ENCODE data around the gene ZBTB7C.

The ZBTB7C gene

GRCh38 chr18:48186131-48186766 lies 222.9 kb downstream of the ZBTB7C start:
- Histone ChIP-seq H3K27ac (ENCODE audit: low read depth, low read length) (no peak overlapping the region), H3K4me1 (ENCODE audit: control insufficient read depth in 1 of 2, insufficient read depth in 2 of 2, low read length in 2 of 2) (no peaks in the 10 kb centered on the region), H3K9me3 (ENCODE audit: control insufficient read depth in 1 of 2, low read length in 2 of 2) (no peaks in the 10 kb centered on the region), H3K27me3 (ENCODE audit: control insufficient read depth in 1 of 2, insufficient read depth in 2 of 2, low read length in 2 of 2) (no peaks in the 10 kb centered on the region), H3K4me3 (ENCODE audit: low read depth in 1 of 2, low read length in 2 of 2) (no peak overlapping the region), H3K9ac (ENCODE audit: low read depth in 1 of 2, low read length in 2 of 2) (no peak overlapping the region), H3K36me3 (ENCODE audit: control insufficient read depth in 1 of 2, insufficient read depth in 2 of 2, low read length in 2 of 2) (no peaks in the 10 kb centered on the region)

GRCh38 chr18:48184118-48184517 lies 225.1 kb downstream of the ZBTB7C start:
- no peaks in the 10 kb centered on the region for H3K36me3 ChIP-seq (ENCODE audit: control insufficient read depth in 1 of 2, insufficient read depth in 2 of 2, low read length in 2 of 2)
- no peak overlapping the region for H3K4me3 ChIP-seq (ENCODE audit: low read depth in 1 of 2, low read length in 2 of 2)
- H3K27me3 ChIP-seq (ENCODE audit: control insufficient read depth in 1 of 2, insufficient read depth in 2 of 2, low read length in 2 of 2): no peaks in the 10 kb centered on the region
- no peaks in the 10 kb centered on the region for H3K4me1 ChIP-seq (ENCODE audit: control insufficient read depth in 1 of 2, insufficient read depth in 2 of 2, low read length in 2 of 2)
- H3K9ac ChIP-seq (ENCODE audit: low read depth in 1 of 2, low read length in 2 of 2): no peak overlapping the region
- H3K9me3 ChIP-seq (ENCODE audit: control insufficient read depth in 1 of 2, low read length in 2 of 2): no peaks in the 10 kb centered on the region
- H3K27ac ChIP-seq (ENCODE audit: low read depth, low read length): no peak overlapping the region

- Histone ChIP-seq H3K4me3 (ENCODE audit: low read depth in 1 of 2, low read length in 2 of 2) (no peak overlapping the region), H3K36me3 (ENCODE audit: control insufficient read depth in 1 of 2, insufficient read depth in 2 of 2, low read length in 2 of 2) (no peaks in the 10 kb centered on the region), H3K9me3 (ENCODE audit: control insufficient read depth in 1 of 2, low read length in 2 of 2) (no peaks in the 10 kb centered on the region), H3K27me3 (ENCODE audit: control insufficient read depth in 1 of 2, insufficient read depth in 2 of 2, low read length in 2 of 2) (no peaks in the 10 kb centered on the region), H3K4me1 (ENCODE audit: control insufficient read depth in 1 of 2, insufficient read depth in 2 of 2, low read length in 2 of 2) (no peaks in the 10 kb centered on the region), H3K27ac (ENCODE audit: low read depth, low read length) (no peak overlapping the region), H3K9ac (ENCODE audit: low read depth in 1 of 2, low read length in 2 of 2) (no peak overlapping the region)
Observed at GRCh38 chr18:48183613-48184012, 225.6 kb downstream of the ZBTB7C start.

GRCh38 chr18:48182779-48183178 lies 226.4 kb downstream of the ZBTB7C start:
- Histone ChIP-seq H3K4me1 (ENCODE audit: control insufficient read depth in 1 of 2, insufficient read depth in 2 of 2, low read length in 2 of 2) (no peaks in the 10 kb centered on the region), H3K36me3 (ENCODE audit: control insufficient read depth in 1 of 2, insufficient read depth in 2 of 2, low read length in 2 of 2) (no peaks in the 10 kb centered on the region), H3K27me3 (ENCODE audit: control insufficient read depth in 1 of 2, insufficient read depth in 2 of 2, low read length in 2 of 2) (no peaks in the 10 kb centered on the region), H3K4me3 (ENCODE audit: low read depth in 1 of 2, low read length in 2 of 2) (no peak overlapping the region), H3K27ac (ENCODE audit: low read depth, low read length) (no peak overlapping the region), H3K9me3 (ENCODE audit: control insufficient read depth in 1 of 2, low read length in 2 of 2) (no peaks in the 10 kb centered on the region), H3K9ac (ENCODE audit: low read depth in 1 of 2, low read length in 2 of 2) (no peak overlapping the region)

GRCh38 chr18:48181857-48182256 lies 227.3 kb downstream of the ZBTB7C start:
- Histone ChIP-seq H3K27me3 (ENCODE audit: control insufficient read depth in 1 of 2, insufficient read depth in 2 of 2, low read length in 2 of 2) (no peaks in the 10 kb centered on the region), H3K36me3 (ENCODE audit: control insufficient read depth in 1 of 2, insufficient read depth in 2 of 2, low read length in 2 of 2) (no peaks in the 10 kb centered on the region), H3K27ac (ENCODE audit: low read depth, low read length) (no peak overlapping the region), H3K9me3 (ENCODE audit: control insufficient read depth in 1 of 2, low read length in 2 of 2) (no peaks in the 10 kb centered on the region), H3K4me3 (ENCODE audit: low read depth in 1 of 2, low read length in 2 of 2) (no peak overlapping the region), H3K4me1 (ENCODE audit: control insufficient read depth in 1 of 2, insufficient read depth in 2 of 2, low read length in 2 of 2) (no peaks in the 10 kb centered on the region), H3K9ac (ENCODE audit: low read depth in 1 of 2, low read length in 2 of 2) (no peak overlapping the region)

DNA sequence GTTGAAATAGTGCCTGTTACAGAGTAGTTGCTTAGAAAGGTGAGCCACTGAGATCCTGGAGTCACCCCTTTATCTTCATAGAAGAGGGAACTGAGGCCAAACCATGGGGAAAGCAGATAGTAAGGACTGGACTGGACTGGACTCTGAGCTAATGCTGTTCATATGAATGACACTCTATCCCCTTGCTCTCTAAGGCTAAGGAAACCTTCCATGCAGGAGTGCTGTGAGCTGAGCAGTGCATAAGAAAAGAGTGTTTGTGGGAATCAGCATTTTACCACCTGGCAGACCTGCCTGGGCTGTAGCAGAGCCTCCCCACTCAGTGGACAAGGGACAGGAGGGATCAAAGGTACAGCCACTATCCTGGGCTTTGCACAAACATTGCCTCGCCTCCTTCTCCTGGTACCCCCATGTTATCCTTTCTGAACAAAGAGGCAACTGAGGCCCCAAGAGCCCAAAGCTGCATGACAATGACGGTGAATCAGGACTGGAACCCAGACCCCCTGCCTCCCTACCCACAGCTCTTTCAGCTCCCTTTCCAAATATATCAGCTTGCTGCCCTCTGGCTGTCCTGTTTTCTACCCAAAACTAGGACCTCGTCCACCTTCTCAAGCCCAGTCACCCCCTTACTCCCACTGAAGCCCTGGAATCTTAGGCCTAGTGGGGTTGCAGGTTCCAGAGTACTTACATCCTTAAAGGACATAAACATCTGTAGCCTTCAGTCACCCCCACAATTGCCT lies 227.9 kb downstream of the ZBTB7C start:
- no peak overlapping the region for H3K9ac ChIP-seq (ENCODE audit: low read depth in 1 of 2, low read length in 2 of 2)

DNA sequence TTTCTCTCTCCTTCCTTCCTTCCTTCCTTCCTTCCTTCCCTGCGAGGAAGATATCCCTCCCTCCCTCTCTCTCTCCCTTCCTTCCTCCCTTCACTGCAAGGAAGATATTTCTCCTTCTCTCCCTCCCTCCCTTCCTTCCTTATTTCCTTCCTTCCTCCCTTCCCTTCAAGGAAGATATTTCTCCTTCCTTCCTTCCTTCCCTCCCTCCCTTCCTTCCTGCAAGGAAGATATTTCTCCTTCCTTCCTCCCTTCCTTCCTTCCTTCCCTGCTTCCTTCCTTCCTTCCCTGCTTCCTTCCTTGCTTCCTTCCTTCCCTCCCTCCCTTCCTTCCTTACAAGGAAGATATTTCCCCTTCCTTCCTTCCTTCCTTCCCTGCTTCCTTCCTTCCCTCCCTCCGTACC lies 229.5 kb downstream of the ZBTB7C start:
- no peaks in the 10 kb centered on the region for H3K9me3 ChIP-seq (ENCODE audit: control insufficient read depth in 1 of 2, low read length in 2 of 2)
- H3K36me3 ChIP-seq (ENCODE audit: control insufficient read depth in 1 of 2, insufficient read depth in 2 of 2, low read length in 2 of 2): no peaks in the 10 kb centered on the region
- no peaks in the 10 kb centered on the region for H3K4me1 ChIP-seq (ENCODE audit: control insufficient read depth in 1 of 2, insufficient read depth in 2 of 2, low read length in 2 of 2)

More for the DNA sequence above, 227.9 kb downstream of the ZBTB7C start:
- Histone ChIP-seq H3K36me3 (ENCODE audit: control insufficient read depth in 1 of 2, insufficient read depth in 2 of 2, low read length in 2 of 2) (no peaks in the 10 kb centered on the region), H3K4me1 (ENCODE audit: control insufficient read depth in 1 of 2, insufficient read depth in 2 of 2, low read length in 2 of 2) (no peaks in the 10 kb centered on the region), H3K9me3 (ENCODE audit: control insufficient read depth in 1 of 2, low read length in 2 of 2) (no peaks in the 10 kb centered on the region), H3K4me3 (ENCODE audit: low read depth in 1 of 2, low read length in 2 of 2) (no peak overlapping the region), H3K27ac (ENCODE audit: low read depth, low read length) (no peak overlapping the region), H3K27me3 (ENCODE audit: control insufficient read depth in 1 of 2, insufficient read depth in 2 of 2, low read length in 2 of 2) (no peaks in the 10 kb centered on the region)

GRCh38 chr18:48179001-48179400 lies 230.2 kb downstream of the ZBTB7C start:
- no peak overlapping the region for H3K27ac ChIP-seq (ENCODE audit: low read depth, low read length)
- H3K27me3 ChIP-seq (ENCODE audit: control insufficient read depth in 1 of 2, insufficient read depth in 2 of 2, low read length in 2 of 2): no peaks in the 10 kb centered on the region
- H3K36me3 ChIP-seq (ENCODE audit: control insufficient read depth in 1 of 2, insufficient read depth in 2 of 2, low read length in 2 of 2): no peaks in the 10 kb centered on the region
- H3K4me3 ChIP-seq (ENCODE audit: low read depth in 1 of 2, low read length in 2 of 2): no peak overlapping the region
- no peaks in the 10 kb centered on the region for H3K4me1 ChIP-seq (ENCODE audit: control insufficient read depth in 1 of 2, insufficient read depth in 2 of 2, low read length in 2 of 2)
- H3K9ac ChIP-seq (ENCODE audit: low read depth in 1 of 2, low read length in 2 of 2): no peak overlapping the region
- H3K9me3 ChIP-seq (ENCODE audit: control insufficient read depth in 1 of 2, low read length in 2 of 2): no peaks in the 10 kb centered on the region

More for the DNA sequence above, 229.5 kb downstream of the ZBTB7C start:
- H3K27ac ChIP-seq (ENCODE audit: low read depth, low read length): no peak overlapping the region
- no peak overlapping the region for H3K9ac ChIP-seq (ENCODE audit: low read depth in 1 of 2, low read length in 2 of 2)
- H3K27me3 ChIP-seq (ENCODE audit: control insufficient read depth in 1 of 2, insufficient read depth in 2 of 2, low read length in 2 of 2): no peaks in the 10 kb centered on the region
- no peak overlapping the region for H3K4me3 ChIP-seq (ENCODE audit: low read depth in 1 of 2, low read length in 2 of 2)

- no peaks in the 10 kb centered on the region for H3K9me3 ChIP-seq (ENCODE audit: control insufficient read depth in 1 of 2, low read length in 2 of 2)
Observed at GRCh38 chr18:48176909-48177308, 232.3 kb downstream of the ZBTB7C start.

DNA sequence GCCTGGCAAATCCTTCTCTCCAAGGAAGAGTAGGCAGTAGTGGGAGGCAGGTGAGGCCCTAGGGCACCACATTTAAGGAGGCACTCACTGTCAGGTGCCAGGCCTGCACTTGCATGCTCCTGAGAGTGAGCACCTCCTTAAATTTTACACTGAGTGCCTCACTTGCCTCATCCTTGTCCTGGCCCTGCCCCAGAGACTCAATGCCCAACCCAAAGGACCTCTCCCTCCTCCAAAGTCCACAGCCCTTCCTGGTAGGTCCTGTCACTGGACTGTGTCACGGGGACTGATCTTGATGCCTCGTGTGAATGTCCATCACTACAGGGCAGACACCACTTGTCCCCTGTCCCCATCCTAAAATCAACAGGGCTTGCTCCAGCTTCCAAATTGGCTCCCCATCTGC lies 235.6 kb downstream of the ZBTB7C start:
- H3K9ac ChIP-seq (ENCODE audit: low read depth in 1 of 2, low read length in 2 of 2): no peak overlapping the region
- H3K27me3 ChIP-seq (ENCODE audit: control insufficient read depth in 1 of 2, insufficient read depth in 2 of 2, low read length in 2 of 2): no peaks in the 10 kb centered on the region
- no peak overlapping the region for H3K4me3 ChIP-seq (ENCODE audit: low read depth in 1 of 2, low read length in 2 of 2)
- H3K9me3 ChIP-seq (ENCODE audit: control insufficient read depth in 1 of 2, low read length in 2 of 2): no peaks in the 10 kb centered on the region
- H3K36me3 ChIP-seq (ENCODE audit: control insufficient read depth in 1 of 2, insufficient read depth in 2 of 2, low read length in 2 of 2): no peaks in the 10 kb centered on the region
- H3K4me1 ChIP-seq (ENCODE audit: control insufficient read depth in 1 of 2, insufficient read depth in 2 of 2, low read length in 2 of 2): peaks cover 13 to 19% of the 10 kb centered on the region in 2 donors
- H3K27ac ChIP-seq (ENCODE audit: low read depth, low read length): no peak overlapping the region

More at GRCh38 chr18:48176909-48177308, 232.3 kb downstream of the ZBTB7C start:
- no peak overlapping the region for H3K27ac ChIP-seq (ENCODE audit: low read depth, low read length)
- H3K4me1 ChIP-seq (ENCODE audit: control insufficient read depth in 1 of 2, insufficient read depth in 2 of 2, low read length in 2 of 2): peaks cover 4 to 10% of the 10 kb centered on the region in 2 donors
- no peaks in the 10 kb centered on the region for H3K36me3 ChIP-seq (ENCODE audit: control insufficient read depth in 1 of 2, insufficient read depth in 2 of 2, low read length in 2 of 2)
- H3K4me3 ChIP-seq (ENCODE audit: low read depth in 1 of 2, low read length in 2 of 2): no peak overlapping the region
- H3K9ac ChIP-seq (ENCODE audit: low read depth in 1 of 2, low read length in 2 of 2): no peak overlapping the region
- no peaks in the 10 kb centered on the region for H3K27me3 ChIP-seq (ENCODE audit: control insufficient read depth in 1 of 2, insufficient read depth in 2 of 2, low read length in 2 of 2)

Data from duodenal mucosa (tissue), 2 donors.